Smooth muscle cell (in vitro differentiated cells): ENCODE measurements around the gene NRIP1. TPM values are rescaled to one million over a fixed set of nuclear protein-coding genes. Genes with fewer than 3 reads are reported as not detected.

Experiments
- DNase-seq: peaks from one replicate; lab custom pipeline; 2025; ENCODE audit not compliant: unreplicated experiment; lab: John Stamatoyannopoulos, UW
- H2AFZ ChIP-seq: fragments of 200-600 bp; sonication (generic); 2 replicates; pipeline ENCODE4 v1.6.0; 2016; ENCODE audit warnings: antibody characterized with exemption, low read depth, mild to moderate bottlenecking
- H3F3A ChIP-seq: fragments of 200-600 bp; sonication (generic); 2 replicates; pipeline ENCODE4 v1.6.0; 2017; ENCODE audit warnings: antibody characterized with exemption, low read depth
- H3K27ac ChIP-seq: fragments of 200-600 bp; sonication (generic); 2 replicates; pipeline ENCODE4 v1.5.1; 2016; ENCODE audit warnings: low read depth, mild to moderate bottlenecking
- H3K27me3 ChIP-seq: fragments of 200-600 bp; sonication (generic); 2 replicates; pipeline ENCODE4 v1.6.1; 2016; ENCODE audit warnings: low read depth, mild to moderate bottlenecking
- H3K36me3 ChIP-seq: fragments of 200-600 bp; sonication (generic); 2 replicates; pipeline ENCODE4 v1.5.1; 2016; ENCODE audit warnings: low read depth
- H3K4me1 ChIP-seq: fragments of 200-600 bp; sonication (generic); 2 replicates; pipeline ENCODE4 v1.5.1; 2016; ENCODE audit warnings: low read depth
- H3K4me2 ChIP-seq: fragments of 200-600 bp; sonication (generic); 2 replicates; pipeline ENCODE4 v1.6.0; 2016; ENCODE audit warnings: mild to moderate bottlenecking
- H3K4me3 ChIP-seq: fragments of 200-600 bp; sonication (generic); 2 replicates; pipeline ENCODE4 v1.5.1; 2016; ENCODE audit warnings: mild to moderate bottlenecking
- H3K79me2 ChIP-seq: fragments of 200-600 bp; sonication (generic); 2 replicates; pipeline ENCODE4 v1.6.0; 2016; ENCODE audit warnings: low read depth, mild to moderate bottlenecking
- H3K9ac ChIP-seq: fragments of 200-600 bp; sonication (generic); 2 replicates; pipeline ENCODE4 v1.6.0; 2016; ENCODE audit warnings: low read depth
- H3K9me3 ChIP-seq: fragments of 200-600 bp; sonication (generic); replicated peaks from 2 replicates; pipeline ENCODE4 v1.5.1; 2016; ENCODE audit warnings: low read depth
- H4K20me1 ChIP-seq: fragments of 200-600 bp; sonication (generic); 2 replicates; pipeline ENCODE4 v1.6.0; 2016; ENCODE audit warnings: low read depth
- WGBS: methylation state at CpG from one replicate; pipeline ENCODE4 v1.1.7; 2016; ENCODE audit warnings: low lambda C conversion rate; 5-methylcytosine and 5-hydroxymethylcytosine counted together
- polyA plus RNA-seq: library from polyadenylated mRNA; unstranded; fragments of >200 nt; fragmentation: Nextera tagmentation; extraction: Ambion mirVana; gene quantifications from 2 replicates; pipeline ENCODE4 v1.2.1, GENCODE V29; 2016
- total RNA-seq: library from RNA; depleted of rRNA; stranded (reverse); fragments of >200 nt; gene quantifications from 2 replicates; pipeline ENCODE4 v1.2.3, GENCODE V29; 2014
- TF ChIP-seq, protein P1 (sequence below): fragments of 200-600 bp; sonication (generic); IDR thresholded peaks from 2 replicates; pipeline ENCODE4 v1.5.1; 2017; ENCODE audit warnings: borderline replicate concordance, mild to moderate bottlenecking, antibody characterized with exemption; ENCODE audit not compliant: insufficient read depth, poor library complexity, severe bottlenecking

Gene NRIP1
- total and polyA plus RNA-seq, 2 experiments from 2014 or later, result 5.1 to 26.0 TPM

DNA sequence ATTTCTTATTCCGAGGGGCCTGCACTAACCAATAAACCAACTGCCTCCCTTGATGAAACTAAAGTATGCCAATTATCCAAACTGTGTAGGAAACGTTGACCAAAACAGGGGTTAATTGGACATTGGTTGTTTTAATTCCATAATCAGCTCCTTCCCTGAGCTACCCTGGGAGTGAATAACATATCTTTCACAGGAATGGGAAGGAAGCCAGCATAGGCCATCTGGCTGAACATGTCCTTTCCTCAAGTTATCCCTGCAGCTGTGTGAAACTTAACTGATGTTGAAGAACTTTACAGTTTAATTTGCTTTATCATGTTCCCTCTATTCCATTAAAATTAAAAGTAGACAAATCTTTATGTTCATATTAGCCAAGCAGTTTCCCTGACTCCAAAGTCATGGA lies 75.4 kb downstream of the NRIP1 start:
- Histone ChIP-seq H3K27ac (no peak overlapping the region), H3K9me3 (no peaks in the 10 kb centered on the region), H3K79me2 (peaks cover 48% of the 10 kb centered on the region), H3F3A (no peaks in the 10 kb centered on the region), H3K27me3 (no peaks in the 10 kb centered on the region), H3K4me2 (no peak overlapping the region), H3K4me1 (peaks cover 9% of the 10 kb centered on the region), H2AFZ (no peak overlapping the region), H4K20me1 (peaks cover 93% of the 10 kb centered on the region), H3K9ac (no peak overlapping the region), H3K4me3 (no peak overlapping the region), H3K36me3 (no peaks in the 10 kb centered on the region)
- no peak for DNase-seq
- WGBS, result 82% methylated on average over 2 of the region's 2 CpGs
- TF ChIP-seq, protein P1, sequence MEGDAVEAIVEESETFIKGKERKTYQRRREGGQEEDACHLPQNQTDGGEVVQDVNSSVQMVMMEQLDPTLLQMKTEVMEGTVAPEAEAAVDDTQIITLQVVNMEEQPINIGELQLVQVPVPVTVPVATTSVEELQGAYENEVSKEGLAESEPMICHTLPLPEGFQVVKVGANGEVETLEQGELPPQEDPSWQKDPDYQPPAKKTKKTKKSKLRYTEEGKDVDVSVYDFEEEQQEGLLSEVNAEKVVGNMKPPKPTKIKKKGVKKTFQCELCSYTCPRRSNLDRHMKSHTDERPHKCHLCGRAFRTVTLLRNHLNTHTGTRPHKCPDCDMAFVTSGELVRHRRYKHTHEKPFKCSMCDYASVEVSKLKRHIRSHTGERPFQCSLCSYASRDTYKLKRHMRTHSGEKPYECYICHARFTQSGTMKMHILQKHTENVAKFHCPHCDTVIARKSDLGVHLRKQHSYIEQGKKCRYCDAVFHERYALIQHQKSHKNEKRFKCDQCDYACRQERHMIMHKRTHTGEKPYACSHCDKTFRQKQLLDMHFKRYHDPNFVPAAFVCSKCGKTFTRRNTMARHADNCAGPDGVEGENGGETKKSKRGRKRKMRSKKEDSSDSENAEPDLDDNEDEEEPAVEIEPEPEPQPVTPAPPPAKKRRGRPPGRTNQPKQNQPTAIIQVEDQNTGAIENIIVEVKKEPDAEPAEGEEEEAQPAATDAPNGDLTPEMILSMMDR, result no peak

DNA sequence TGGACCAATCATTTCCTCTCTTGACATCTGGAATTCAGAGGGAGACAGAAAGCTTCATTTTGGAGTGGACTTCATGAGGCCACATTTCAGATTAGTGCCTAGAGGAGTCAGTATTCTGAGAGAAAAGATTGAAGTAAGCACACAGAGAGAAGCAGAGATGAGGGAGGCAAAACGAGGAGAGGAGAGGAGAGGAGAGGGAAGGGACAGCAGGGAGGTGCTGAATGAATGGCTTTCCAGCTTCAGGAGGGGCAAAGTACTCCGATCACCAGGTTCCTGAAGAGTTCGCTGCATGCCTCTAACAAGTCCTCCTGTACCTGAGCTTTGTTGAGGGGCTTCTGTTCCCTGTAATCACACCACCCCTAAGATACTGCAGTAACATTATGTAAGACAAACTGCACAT lies 76.0 kb downstream of the NRIP1 start:
- Histone ChIP-seq H3K9me3 (no peaks in the 10 kb centered on the region), H3K9ac (no peak overlapping the region), H3F3A (no peaks in the 10 kb centered on the region), H3K79me2 (peaks cover 43% of the 10 kb centered on the region), H3K4me1 (peaks cover 9% of the 10 kb centered on the region), H3K36me3 (no peaks in the 10 kb centered on the region), H3K27me3 (no peaks in the 10 kb centered on the region), H3K4me2 (no peak overlapping the region), H3K27ac (no peak overlapping the region), H2AFZ (no peak overlapping the region), H3K4me3 (no peak overlapping the region), H4K20me1 (peaks cover 93% of the 10 kb centered on the region)
- TF ChIP-seq, protein P1, result no peak
- 73% methylated on average over 3 of the region's 3 CpGs for WGBS
- no peak for DNase-seq

DNA sequence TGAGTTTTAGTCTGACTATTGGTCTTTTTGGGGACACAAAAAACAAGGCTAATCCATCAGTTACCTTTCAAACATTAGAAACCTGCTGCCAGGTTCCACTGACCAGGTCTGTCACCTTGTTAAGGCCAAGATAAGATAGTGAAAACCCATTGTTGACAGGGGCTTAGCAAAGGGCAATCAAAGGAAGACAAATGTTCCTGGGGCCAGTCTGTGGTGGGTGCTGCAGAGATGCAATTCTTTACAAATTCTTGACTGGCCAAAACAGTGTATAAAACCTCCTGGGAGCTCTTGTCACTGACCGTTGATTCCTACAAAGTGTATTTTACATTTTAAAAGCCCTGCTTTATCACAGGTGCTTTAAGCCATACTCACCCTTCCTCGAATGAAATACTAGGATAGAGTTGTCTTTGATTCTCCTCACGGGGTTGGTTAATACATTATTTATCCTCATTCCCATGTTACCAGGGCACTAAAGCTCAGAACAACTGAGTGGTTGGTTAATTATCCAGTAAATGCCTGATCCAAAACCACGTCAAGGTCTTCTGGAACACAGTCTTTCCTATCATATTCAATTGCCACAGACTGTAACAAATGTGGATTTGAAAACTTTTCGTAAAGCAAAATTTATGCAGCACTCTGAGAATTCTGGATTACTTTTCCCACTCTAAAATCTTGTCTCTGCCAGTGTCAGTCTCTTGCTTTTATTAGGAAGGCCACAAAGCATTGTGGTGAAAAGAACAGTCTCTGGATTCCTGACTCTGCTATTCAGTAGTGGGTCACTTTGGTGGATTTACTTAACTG lies 77.2 kb downstream of the NRIP1 start:
- WGBS, result 50% methylated on average over 5 of the region's 5 CpGs
- peaks cover 44% of the 10 kb centered on the region for H3K79me2 ChIP-seq
- no peak for DNase-seq
- peak overlapping the region; percentile 13 for H3K27ac ChIP-seq
- H3K9me3 ChIP-seq, result no peaks in the 10 kb centered on the region
- TF ChIP-seq, protein P1, result no peak
- no peaks in the 10 kb centered on the region for H3F3A ChIP-seq
- H3K4me1 ChIP-seq, result peaks cover 9% of the 10 kb centered on the region
- H3K9ac ChIP-seq, result no peak overlapping the region
- H3K4me3 ChIP-seq, result no peak overlapping the region
- H2AFZ ChIP-seq, result no peak overlapping the region
- peaks cover 99% of the 10 kb centered on the region for H4K20me1 ChIP-seq
- no peaks in the 10 kb centered on the region for H3K36me3 ChIP-seq
- H3K4me2 ChIP-seq, result no peak overlapping the region
- no peaks in the 10 kb centered on the region for H3K27me3 ChIP-seq

DNA sequence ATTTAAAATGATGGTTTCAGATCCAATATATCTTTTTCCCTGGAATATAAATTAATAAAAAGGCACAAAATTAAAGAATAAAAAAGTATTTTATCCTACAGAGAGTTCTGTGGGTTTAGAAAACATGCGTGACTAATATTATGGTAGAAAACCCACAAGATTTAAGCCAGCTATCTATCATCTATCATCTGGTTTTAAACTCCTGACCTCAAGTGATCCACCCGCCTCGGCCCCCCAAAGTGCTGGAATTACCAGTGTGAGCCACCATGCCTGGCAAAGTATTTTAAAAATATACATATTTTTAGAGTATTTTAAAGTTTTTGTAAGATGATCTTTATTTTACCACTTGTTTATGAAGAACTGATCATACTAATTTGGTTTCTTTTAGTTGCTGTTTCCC lies 79.5 kb downstream of the NRIP1 start:
- Histone ChIP-seq H3K27me3 (no peaks in the 10 kb centered on the region), H3K4me1 (peaks cover 9% of the 10 kb centered on the region), H4K20me1 (peaks cover 99% of the 10 kb centered on the region), H3F3A (no peaks in the 10 kb centered on the region), H3K27ac (no peak overlapping the region), H3K36me3 (no peaks in the 10 kb centered on the region), H3K4me2 (no peak overlapping the region), H3K4me3 (no peak overlapping the region), H3K9ac (no peak overlapping the region), H3K9me3 (no peaks in the 10 kb centered on the region), H3K79me2 (peaks cover 50% of the 10 kb centered on the region), H2AFZ (no peak overlapping the region)
- WGBS, result 51% methylated on average over 3 of the region's 3 CpGs
- DNase-seq, result no peak
- TF ChIP-seq, protein P1, result no peak
